ENCODE data around the gene SIM2. TPM values are rescaled to one million over a fixed set of nuclear protein-coding genes. Genes with fewer than 3 reads are reported as not detected.
A peak's percentile ranks its signal among the peaks of the same experiment; 100 is the strongest.

SIM2 gene
- polyA plus RNA-seq, 4 donors, result 0.04 to 0.28 TPM; not detected in 2

DNA sequence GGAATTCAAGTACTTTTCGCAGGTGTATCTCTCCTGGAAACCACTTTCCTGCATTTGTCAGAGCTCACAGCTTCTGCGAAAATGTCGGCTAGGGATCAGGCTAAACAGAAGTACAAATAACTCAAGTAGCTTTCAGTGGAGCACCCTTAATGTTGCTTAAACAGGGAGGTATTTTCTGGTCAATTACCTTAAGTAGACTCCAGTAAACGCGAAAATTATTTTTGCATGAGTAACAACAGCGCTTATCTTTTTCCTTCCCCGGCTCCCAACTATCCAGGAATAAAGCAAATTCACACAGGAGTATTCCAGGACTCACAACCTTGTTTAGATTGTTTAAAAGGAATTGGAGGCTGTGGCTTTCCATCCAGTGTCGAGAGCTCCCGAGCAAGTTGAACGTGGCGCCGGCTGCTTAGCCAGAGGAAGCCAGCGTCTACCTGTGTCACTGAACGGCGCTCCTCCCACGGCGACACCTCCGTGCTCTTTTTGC, 7.3 kb upstream of the SIM2 start:
- peak in 1 of 2 donors; percentile 21 for DNase-seq
- H3K4me1 ChIP-seq (ENCODE audit: control insufficient read depth in 3 of 3, insufficient read depth in 2 of 3, low read depth in 1 of 3, low read length in 2 of 3), result no peaks in the 10 kb centered on the region
- H3K9me3 ChIP-seq (ENCODE audit: control insufficient read depth in 2 of 2, insufficient read depth in 1 of 2, low read depth in 1 of 2, low read length in 1 of 2), result no peaks in the 10 kb centered on the region
- no peak overlapping the region for H3K27ac ChIP-seq (ENCODE audit: low read depth in 1 of 3, low read length in 2 of 3)
- FAIRE-seq, result no peak
- 8 to 12% (median 11%) methylated on average over 18 of the region's 18 CpGs for WGBS, 3 donors
- H3K36me3 ChIP-seq (ENCODE audit: control insufficient read depth in 3 of 3, insufficient read depth in 2 of 3, low read depth in 1 of 3, low read length in 3 of 3), result no peaks in the 10 kb centered on the region
- H3K27me3 ChIP-seq (ENCODE audit: control insufficient read depth in 3 of 3, insufficient read depth in 3 of 3, low read length in 3 of 3), result peaks cover 1 to 81% (median 59%) of the 10 kb centered on the region in 3 donors
- no peak overlapping the region for H3K4me3 ChIP-seq (ENCODE audit: low read depth in 1 of 3, low read length in 3 of 3)

DNA sequence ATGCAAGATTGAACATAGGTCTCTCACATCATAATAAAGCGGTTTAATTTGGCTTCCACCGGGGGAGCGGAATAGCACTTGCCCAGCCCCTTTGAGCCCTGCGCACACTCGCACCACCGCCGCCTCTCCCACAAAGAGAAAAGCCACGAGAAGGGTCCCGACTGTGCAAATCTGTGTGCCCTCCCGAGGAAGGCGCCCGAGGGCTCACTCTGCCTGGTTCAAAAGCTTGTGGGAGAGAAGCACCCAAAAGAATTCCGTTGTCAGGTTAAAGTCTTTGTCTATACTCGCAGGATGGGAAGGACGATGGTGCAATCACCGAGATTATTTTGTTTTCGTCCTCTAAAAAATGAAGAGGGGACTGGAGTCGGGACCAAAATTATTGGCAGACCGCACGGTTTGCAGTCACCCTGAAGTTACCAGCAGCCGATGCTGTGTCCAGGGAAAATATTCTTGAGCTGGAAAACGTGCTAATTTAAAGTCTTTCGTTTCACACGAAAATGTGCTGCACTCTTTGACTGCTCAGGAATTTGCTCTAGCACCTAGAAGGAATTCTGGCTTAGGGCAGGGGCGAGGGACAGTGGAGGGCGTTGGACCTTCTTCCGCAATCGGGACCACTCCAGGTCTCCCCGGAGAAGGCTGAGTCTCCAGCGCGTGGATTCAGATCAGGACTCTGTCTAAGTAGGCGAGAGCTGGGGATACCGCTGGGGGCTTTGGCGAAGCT, 6.6 kb upstream of the SIM2 start:
- H3K27ac ChIP-seq (ENCODE audit: low read depth in 1 of 3, low read length in 2 of 3), result no peak overlapping the region
- H3K4me1 ChIP-seq (ENCODE audit: control insufficient read depth in 3 of 3, insufficient read depth in 2 of 3, low read depth in 1 of 3, low read length in 2 of 3), result no peaks in the 10 kb centered on the region
- H3K27me3 ChIP-seq (ENCODE audit: control insufficient read depth in 3 of 3, insufficient read depth in 3 of 3, low read length in 3 of 3), result peaks cover 6 to 88% (median 63%) of the 10 kb centered on the region in 3 donors
- 12 to 16% (median 15%) methylated on average over 34 of the region's 34 CpGs for WGBS, 3 donors
- no peak overlapping the region for H3K4me3 ChIP-seq (ENCODE audit: low read depth in 1 of 3, low read length in 3 of 3)
- FAIRE-seq, result no peak
- H3K9me3 ChIP-seq (ENCODE audit: control insufficient read depth in 2 of 2, insufficient read depth in 1 of 2, low read depth in 1 of 2, low read length in 1 of 2), result peaks cover 0 to 2% of the 10 kb centered on the region in 2 donors
- no peaks in the 10 kb centered on the region for H3K36me3 ChIP-seq (ENCODE audit: control insufficient read depth in 3 of 3, insufficient read depth in 2 of 3, low read depth in 1 of 3, low read length in 3 of 3)
- DNase-seq, result peak in 1 of 2 donors; percentile 21

DNA sequence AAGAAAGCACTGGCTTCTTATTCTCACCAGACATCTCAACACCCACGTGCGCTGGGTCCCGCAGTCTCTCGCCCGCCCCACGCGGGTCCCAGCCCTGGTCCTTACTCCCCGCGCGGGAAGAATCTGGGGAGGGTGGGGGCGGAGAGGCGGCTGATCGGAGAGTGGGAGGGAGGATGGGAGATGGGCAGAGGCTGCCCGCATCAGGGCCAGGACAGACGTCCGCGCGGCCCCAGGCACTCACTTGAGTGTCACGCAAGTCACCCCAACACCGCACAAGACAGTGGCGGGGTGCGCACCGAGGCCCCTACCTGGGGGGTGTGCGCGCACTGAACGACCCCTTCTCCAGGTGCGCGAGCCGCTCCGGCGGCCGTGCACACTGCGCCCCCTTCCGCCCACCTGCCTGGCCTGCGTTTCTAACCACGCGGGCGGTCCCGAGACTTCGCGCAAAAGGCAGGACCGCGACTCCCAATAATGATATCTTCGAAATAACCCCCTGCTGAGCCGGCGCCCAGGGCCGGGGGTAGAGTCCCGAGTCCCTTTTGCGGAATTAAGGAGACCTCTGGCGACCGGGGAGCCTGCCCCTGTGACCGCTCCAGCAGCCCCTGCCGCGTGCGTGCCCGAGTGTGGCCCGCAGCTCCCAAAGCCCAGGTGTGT, 6.0 kb upstream of the SIM2 start:
- H3K27me3 ChIP-seq (ENCODE audit: control insufficient read depth in 3 of 3, insufficient read depth in 3 of 3, low read length in 3 of 3), result peaks cover 10 to 95% (median 67%) of the 10 kb centered on the region in 3 donors

DNA sequence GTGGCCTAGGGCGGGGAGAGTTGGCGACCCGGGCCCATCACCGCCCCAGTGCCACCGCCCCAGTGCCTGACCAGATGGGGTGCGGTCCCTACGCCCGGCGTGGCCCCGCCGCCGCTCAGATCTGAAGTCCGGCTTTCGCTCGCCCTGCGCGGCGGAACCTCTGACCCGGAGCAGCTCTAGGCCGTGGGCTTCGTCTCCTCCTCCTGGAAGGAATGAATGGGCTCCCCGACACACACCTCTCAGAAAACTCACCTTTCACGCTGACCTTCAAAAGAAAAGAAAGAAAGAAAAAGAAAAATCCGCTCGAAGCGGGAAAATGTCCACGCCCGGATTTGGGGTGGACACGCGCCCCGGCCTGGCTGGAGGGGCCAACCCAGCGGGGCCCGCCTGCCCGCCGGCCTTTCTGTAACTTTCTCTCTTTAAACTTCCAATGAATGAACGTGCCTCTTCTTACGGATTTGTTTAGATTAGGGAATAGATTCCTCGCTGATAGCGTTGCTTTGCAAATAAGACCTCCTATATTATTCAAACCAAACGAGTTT, 5.4 kb upstream of the SIM2 start:
- no peak overlapping the region for H3K27ac ChIP-seq (ENCODE audit: low read depth in 1 of 3, low read length in 2 of 3)
- H3K9me3 ChIP-seq (ENCODE audit: control insufficient read depth in 2 of 2, insufficient read depth in 1 of 2, low read depth in 1 of 2, low read length in 1 of 2), result peaks cover 0 to 3% of the 10 kb centered on the region in 2 donors
- H3K36me3 ChIP-seq (ENCODE audit: control insufficient read depth in 3 of 3, insufficient read depth in 2 of 3, low read depth in 1 of 3, low read length in 3 of 3), result no peaks in the 10 kb centered on the region
- H3K4me1 ChIP-seq (ENCODE audit: control insufficient read depth in 3 of 3, insufficient read depth in 2 of 3, low read depth in 1 of 3, low read length in 2 of 3), result peaks cover 0 to 4% (median 0%) of the 10 kb centered on the region in 3 donors
- 10 to 15% (median 10%) methylated on average over 39 to 40 of the region's 40 CpGs for WGBS, 3 donors
- FAIRE-seq (no peak), DNase-seq (no peak)
- H3K4me3 ChIP-seq (ENCODE audit: low read depth in 1 of 3, low read length in 3 of 3), result no peak overlapping the region
- H3K27me3 ChIP-seq (ENCODE audit: control insufficient read depth in 3 of 3, insufficient read depth in 3 of 3, low read length in 3 of 3), result peaks cover 14 to 96% (median 69%) of the 10 kb centered on the region in 3 donors

More for the DNA sequence above, 6.0 kb upstream of the SIM2 start:
- Histone ChIP-seq H3K9me3 (ENCODE audit: control insufficient read depth in 2 of 2, insufficient read depth in 1 of 2, low read depth in 1 of 2, low read length in 1 of 2) (peaks cover 0 to 3% of the 10 kb centered on the region in 2 donors), H3K4me1 (ENCODE audit: control insufficient read depth in 3 of 3, insufficient read depth in 2 of 3, low read depth in 1 of 3, low read length in 2 of 3) (no peaks in the 10 kb centered on the region), H3K4me3 (ENCODE audit: low read depth in 1 of 3, low read length in 3 of 3) (no peak overlapping the region), H3K27ac (ENCODE audit: low read depth in 1 of 3, low read length in 2 of 3) (no peak overlapping the region), H3K36me3 (ENCODE audit: control insufficient read depth in 3 of 3, insufficient read depth in 2 of 3, low read depth in 1 of 3, low read length in 3 of 3) (no peaks in the 10 kb centered on the region)
- FAIRE-seq (no peak), DNase-seq (peak in 1 of 2 donors; percentile 45)
- WGBS, 3 donors, result 6 to 9% (median 6%) methylated on average over 52 to 57 of the region's 57 CpGs

DNA sequence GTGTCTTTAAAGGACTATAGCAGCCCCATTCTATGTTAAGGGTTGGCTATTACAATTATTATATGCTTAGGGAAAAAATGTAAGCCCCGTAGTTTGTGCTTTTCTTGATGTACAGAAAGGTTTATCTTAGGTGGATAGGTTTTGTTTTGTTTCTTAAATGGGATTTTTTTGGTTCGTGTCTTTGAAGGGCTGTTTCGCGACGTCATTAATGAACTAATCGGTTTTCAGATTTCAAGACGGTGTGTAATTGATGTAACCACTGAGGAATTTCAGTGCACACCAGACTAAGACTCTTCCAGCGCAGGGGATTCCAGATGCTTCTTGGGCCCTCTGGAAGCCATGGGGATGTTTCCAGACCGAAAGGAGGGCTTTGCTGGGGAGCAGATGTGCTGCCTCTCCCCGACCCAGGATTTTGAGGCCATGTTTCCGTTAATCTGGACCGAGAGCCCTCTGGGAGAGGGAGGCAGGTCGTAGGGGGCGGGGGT, 4.8 kb upstream of the SIM2 start:
- Histone ChIP-seq H3K4me1 (ENCODE audit: control insufficient read depth in 3 of 3, insufficient read depth in 2 of 3, low read depth in 1 of 3, low read length in 2 of 3) (peaks cover 0 to 4% (median 2%) of the 10 kb centered on the region in 3 donors), H3K27me3 (ENCODE audit: control insufficient read depth in 3 of 3, insufficient read depth in 3 of 3, low read length in 3 of 3) (peaks cover 14 to 95% (median 70%) of the 10 kb centered on the region in 3 donors), H3K36me3 (ENCODE audit: control insufficient read depth in 3 of 3, insufficient read depth in 2 of 3, low read depth in 1 of 3, low read length in 3 of 3) (no peaks in the 10 kb centered on the region), H3K4me3 (ENCODE audit: low read depth in 1 of 3, low read length in 3 of 3) (no peak overlapping the region), H3K9me3 (ENCODE audit: control insufficient read depth in 2 of 2, insufficient read depth in 1 of 2, low read depth in 1 of 2, low read length in 1 of 2) (peaks cover 0 to 3% of the 10 kb centered on the region in 2 donors), H3K27ac (ENCODE audit: low read depth in 1 of 3, low read length in 2 of 3) (no peak overlapping the region)
- 9 to 21% (median 15%) methylated on average over 14 of the region's 14 CpGs for WGBS, 3 donors
- no peak for FAIRE-seq
- peak in 1 of 2 donors; percentile 31 for DNase-seq

DNA sequence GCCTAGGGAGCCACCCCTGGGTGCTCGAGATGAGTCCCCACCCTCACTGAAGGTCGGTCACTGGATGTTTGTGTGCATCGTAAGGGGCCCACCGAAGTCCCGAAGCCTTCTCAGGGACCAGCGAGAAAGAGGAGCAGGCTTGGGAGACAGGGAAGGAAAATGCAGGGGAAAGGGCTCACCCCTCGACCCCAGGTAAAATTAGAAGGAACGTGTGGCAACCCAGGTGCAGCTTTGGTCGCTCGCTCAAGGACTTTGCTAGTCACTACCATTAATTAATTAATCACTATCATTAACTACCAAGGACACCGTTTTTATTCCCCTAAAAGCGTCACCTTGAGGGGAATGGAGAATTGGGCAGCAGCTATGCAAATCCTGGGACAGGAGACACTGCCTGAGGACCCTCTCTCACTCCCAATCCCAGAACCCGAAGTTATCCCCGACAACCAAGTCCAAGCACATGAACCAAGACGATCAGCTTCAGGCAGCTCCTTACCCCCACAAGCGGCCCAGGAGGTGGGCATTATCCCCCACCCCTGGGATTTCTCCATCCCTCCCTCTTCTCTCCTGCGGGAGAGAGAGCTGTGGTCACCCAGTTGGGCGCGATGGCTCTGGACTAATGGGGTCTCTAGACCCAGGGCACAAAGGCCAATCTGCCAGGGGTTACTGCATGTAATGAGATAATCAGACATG, 4.2 kb upstream of the SIM2 start:
- WGBS, 3 donors, result 8 to 18% (median 10%) methylated on average over 17 to 19 of the region's 19 CpGs
- DNase-seq (no peak), FAIRE-seq (no peak)
- H3K4me3 ChIP-seq (ENCODE audit: low read depth in 1 of 3, low read length in 3 of 3), result no peak overlapping the region
- peaks cover 0 to 3% of the 10 kb centered on the region in 2 donors for H3K9me3 ChIP-seq (ENCODE audit: control insufficient read depth in 2 of 2, insufficient read depth in 1 of 2, low read depth in 1 of 2, low read length in 1 of 2)
- H3K27me3 ChIP-seq (ENCODE audit: control insufficient read depth in 3 of 3, insufficient read depth in 3 of 3, low read length in 3 of 3), result peaks cover 18 to 91% (median 71%) of the 10 kb centered on the region in 3 donors
- no peak overlapping the region for H3K27ac ChIP-seq (ENCODE audit: low read depth in 1 of 3, low read length in 2 of 3)
- peaks cover 0 to 4% (median 2%) of the 10 kb centered on the region in 3 donors for H3K4me1 ChIP-seq (ENCODE audit: control insufficient read depth in 3 of 3, insufficient read depth in 2 of 3, low read depth in 1 of 3, low read length in 2 of 3)
- no peaks in the 10 kb centered on the region for H3K36me3 ChIP-seq (ENCODE audit: control insufficient read depth in 3 of 3, insufficient read depth in 2 of 3, low read depth in 1 of 3, low read length in 3 of 3)

DNA sequence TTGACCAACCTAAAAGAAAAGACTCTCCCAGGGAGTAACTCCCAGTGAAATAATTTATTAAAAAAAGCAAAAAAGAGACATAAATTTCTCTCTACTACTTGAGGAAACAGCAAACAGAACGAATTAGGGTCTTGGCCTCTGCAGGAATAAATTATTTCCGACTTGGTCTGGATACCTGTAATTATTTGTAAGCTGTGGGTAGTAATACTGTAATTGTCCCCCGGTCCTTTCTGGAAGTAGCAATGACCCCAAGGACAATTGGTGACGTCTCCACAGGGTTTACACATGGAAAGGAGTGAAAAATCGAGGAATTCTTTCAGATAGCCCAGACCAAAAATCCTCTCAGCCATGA, 3.7 kb upstream of the SIM2 start:
- DNase-seq (no peak), FAIRE-seq (no peak)
- 13 to 14% (median 13%) methylated on average over 5 of the region's 5 CpGs for WGBS, 3 donors
- peaks cover 0 to 3% of the 10 kb centered on the region in 2 donors for H3K9me3 ChIP-seq (ENCODE audit: control insufficient read depth in 2 of 2, insufficient read depth in 1 of 2, low read depth in 1 of 2, low read length in 1 of 2)
- H3K4me1 ChIP-seq (ENCODE audit: control insufficient read depth in 3 of 3, insufficient read depth in 2 of 3, low read depth in 1 of 3, low read length in 2 of 3), result peaks cover 0 to 4% (median 2%) of the 10 kb centered on the region in 3 donors
- H3K4me3 ChIP-seq (ENCODE audit: low read depth in 1 of 3, low read length in 3 of 3), result no peak overlapping the region
- no peak overlapping the region for H3K27ac ChIP-seq (ENCODE audit: low read depth in 1 of 3, low read length in 2 of 3)
- no peaks in the 10 kb centered on the region for H3K36me3 ChIP-seq (ENCODE audit: control insufficient read depth in 3 of 3, insufficient read depth in 2 of 3, low read depth in 1 of 3, low read length in 3 of 3)
- H3K27me3 ChIP-seq (ENCODE audit: control insufficient read depth in 3 of 3, insufficient read depth in 3 of 3, low read length in 3 of 3), result peaks cover 18 to 91% (median 74%) of the 10 kb centered on the region in 3 donors
